Adrenal gland (tissue), 5 donors: ENCODE results near the gene CNTNAP2.

Experiments used
- POLR2A ChIP-seq, 2 donors: fragments of 450-650 bp; IDR thresholded peaks; one replicate each; pipeline ENCODE4 v1.6.1; 2017; ENCODE audit warnings: antibody characterized with exemption in 2 of 2, mild to moderate bottlenecking in 2 of 2, moderate library complexity in 1 of 2
- TF ChIP-seq, protein P1 (sequence below), 6 experiments: fragments of 450-650 bp in 4 of 6; fragments of 200-600 bp in 2 of 6; sonication (generic) in 1 of 6; IDR thresholded peaks; 1 replicate in 5 of 6; 2 replicates in 1 of 6; pipeline versions ENCODE4 v1.5.1 to v1.8.0; 2016 to 2021; ENCODE audit warnings: antibody characterized with exemption in 6 of 6, mild to moderate bottlenecking in 2 of 6, moderate library complexity in 1 of 6
- donor health status: DM: no; HTN: no; CAD: no.

DNA sequence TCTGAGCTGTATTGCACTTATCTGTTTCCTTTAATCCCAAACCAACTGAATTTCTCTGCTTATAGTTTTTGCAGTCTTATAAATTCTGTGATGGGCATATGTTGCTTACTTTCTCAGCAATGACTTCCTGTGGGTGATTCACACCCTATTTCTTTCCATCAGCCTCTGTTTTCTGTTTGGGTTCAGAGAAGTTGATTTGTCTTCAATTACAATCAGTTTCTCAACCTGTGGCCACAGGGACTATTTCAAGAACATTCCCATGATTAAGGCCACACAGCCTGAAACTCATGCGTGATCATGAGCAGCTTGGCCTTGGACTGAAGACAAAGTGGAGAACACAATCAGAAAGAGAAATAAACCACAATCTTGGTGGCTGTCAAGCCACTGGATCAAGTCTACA lies 1299.4 kb downstream of the CNTNAP2 start:
- TF ChIP-seq, protein P1, sequence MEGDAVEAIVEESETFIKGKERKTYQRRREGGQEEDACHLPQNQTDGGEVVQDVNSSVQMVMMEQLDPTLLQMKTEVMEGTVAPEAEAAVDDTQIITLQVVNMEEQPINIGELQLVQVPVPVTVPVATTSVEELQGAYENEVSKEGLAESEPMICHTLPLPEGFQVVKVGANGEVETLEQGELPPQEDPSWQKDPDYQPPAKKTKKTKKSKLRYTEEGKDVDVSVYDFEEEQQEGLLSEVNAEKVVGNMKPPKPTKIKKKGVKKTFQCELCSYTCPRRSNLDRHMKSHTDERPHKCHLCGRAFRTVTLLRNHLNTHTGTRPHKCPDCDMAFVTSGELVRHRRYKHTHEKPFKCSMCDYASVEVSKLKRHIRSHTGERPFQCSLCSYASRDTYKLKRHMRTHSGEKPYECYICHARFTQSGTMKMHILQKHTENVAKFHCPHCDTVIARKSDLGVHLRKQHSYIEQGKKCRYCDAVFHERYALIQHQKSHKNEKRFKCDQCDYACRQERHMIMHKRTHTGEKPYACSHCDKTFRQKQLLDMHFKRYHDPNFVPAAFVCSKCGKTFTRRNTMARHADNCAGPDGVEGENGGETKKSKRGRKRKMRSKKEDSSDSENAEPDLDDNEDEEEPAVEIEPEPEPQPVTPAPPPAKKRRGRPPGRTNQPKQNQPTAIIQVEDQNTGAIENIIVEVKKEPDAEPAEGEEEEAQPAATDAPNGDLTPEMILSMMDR (IDR thresholded peaks at IDR 0.05): no peak
- TF ChIP-seq POLR2A (IDR thresholded peaks at IDR 0.05): no peak
